Effector memory CD4-positive, alpha-beta T cell (primary cell): ENCODE measurements around the gene FAM185A.

Experiments used
- DNase-seq, 3 donors: peaks; one replicate each; pipeline ENCODE4 v3.0.0-alpha.2; 2020
- H3K27ac ChIP-seq: 2 replicates; pipeline ENCODE4 v1.7.0; 2013; ENCODE audit warnings: mild to moderate bottlenecking, low read length, moderate library complexity; ENCODE audit not compliant: insufficient read depth, poor library complexity, severe bottlenecking
- H3K27me3 ChIP-seq: replicated peaks from 2 replicates; pipeline ENCODE4 v1.7.0; 2013; ENCODE audit warnings: mild to moderate bottlenecking, low read length; ENCODE audit not compliant: insufficient read depth, control insufficient read depth, poor library complexity, severe bottlenecking
- H3K36me3 ChIP-seq: 2 replicates; pipeline ENCODE4 v1.7.0; 2013; ENCODE audit warnings: mild to moderate bottlenecking, low read length, moderate library complexity; ENCODE audit not compliant: control insufficient read depth, insufficient read depth
- H3K4me1 ChIP-seq: 2 replicates; pipeline ENCODE4 v1.7.0; 2013; ENCODE audit warnings: low read length, mild to moderate bottlenecking; ENCODE audit not compliant: control insufficient read depth, insufficient read depth, poor library complexity, severe bottlenecking
- H3K4me3 ChIP-seq: 2 replicates; pipeline ENCODE4 v1.7.0; 2013; ENCODE audit warnings: low read length, low read depth, mild to moderate bottlenecking; ENCODE audit not compliant: insufficient read depth, poor library complexity, severe bottlenecking
- H3K9me3 ChIP-seq: 2 replicates; pipeline ENCODE4 v1.7.0; 2013; ENCODE audit warnings: mild to moderate bottlenecking, low read length, moderate library complexity; ENCODE audit not compliant: control insufficient read depth

The FAM185A gene

DNA sequence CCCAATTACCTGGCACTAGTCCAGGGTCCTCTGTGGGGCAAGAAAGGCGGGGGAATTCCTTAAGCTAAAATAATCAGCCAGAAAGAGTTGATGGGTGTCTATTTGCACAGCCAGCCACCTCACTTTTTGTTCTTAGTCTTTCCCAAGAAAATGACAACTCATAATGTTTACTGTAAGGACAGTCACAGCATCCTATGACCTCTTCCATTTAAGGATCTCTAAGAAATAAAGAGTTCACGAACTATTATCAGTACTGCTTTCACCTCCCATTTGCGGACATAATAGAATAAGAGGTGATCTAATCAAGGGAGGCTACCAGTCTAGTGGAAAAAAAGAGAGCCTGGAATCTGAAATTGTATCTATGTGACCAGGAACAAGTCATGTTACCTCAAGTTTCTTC, 91.6 kb downstream of the FAM185A start:
- no peak overlapping the region for H3K4me3 ChIP-seq
- no peaks in the 10 kb centered on the region for H3K9me3 ChIP-seq
- no peaks in the 10 kb centered on the region for H3K4me1 ChIP-seq
- no peak for DNase-seq
- no peaks in the 10 kb centered on the region for H3K27me3 ChIP-seq
- H3K27ac ChIP-seq: no peak overlapping the region
- H3K36me3 ChIP-seq: no peaks in the 10 kb centered on the region

DNA sequence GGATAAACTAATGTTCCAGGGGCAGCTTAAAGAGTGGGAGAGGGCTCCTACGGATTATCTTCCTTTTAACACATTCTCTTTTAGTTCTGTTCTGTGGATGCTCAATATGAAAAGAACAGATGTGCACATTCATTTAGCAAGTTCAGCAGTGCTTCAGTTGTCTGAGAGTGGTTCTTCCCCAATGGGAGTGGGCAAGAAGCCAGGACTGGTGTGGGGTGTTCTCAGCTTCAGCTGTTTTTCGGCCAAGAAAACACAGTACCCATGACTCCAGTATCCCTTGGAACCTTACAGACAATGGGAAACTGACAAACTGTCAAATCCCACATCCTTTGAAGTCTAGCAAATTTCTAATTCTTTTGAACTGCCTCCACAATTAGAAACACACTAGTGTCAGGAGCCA, 92.5 kb downstream of the FAM185A start:
- H3K27me3 ChIP-seq: no peaks in the 10 kb centered on the region
- H3K4me1 ChIP-seq: no peaks in the 10 kb centered on the region
- H3K36me3 ChIP-seq: no peaks in the 10 kb centered on the region
- no peak overlapping the region for H3K4me3 ChIP-seq
- H3K27ac ChIP-seq: no peak overlapping the region
- H3K9me3 ChIP-seq: no peaks in the 10 kb centered on the region
- no peak for DNase-seq

DNA sequence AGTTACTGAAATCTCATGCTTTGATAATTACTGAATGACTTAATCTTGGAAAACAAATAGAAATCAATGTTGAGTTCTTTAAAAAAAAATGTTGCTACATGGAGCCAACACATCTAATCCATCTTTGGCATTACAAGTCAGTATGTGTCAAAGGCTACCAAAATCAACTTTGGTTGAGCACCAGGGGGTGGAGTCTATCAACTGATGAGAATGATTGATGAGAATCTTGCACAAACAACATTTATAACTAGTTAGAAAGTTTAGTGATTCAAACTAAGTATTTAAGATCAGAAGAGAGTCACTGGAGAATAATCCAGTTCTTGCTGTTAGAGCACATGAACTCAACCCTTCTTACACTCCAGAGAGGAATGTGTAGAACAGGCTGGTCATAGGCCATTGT, 93.5 kb downstream of the FAM185A start:
- no peak for DNase-seq
- no peaks in the 10 kb centered on the region for H3K27me3 ChIP-seq
- H3K36me3 ChIP-seq: no peaks in the 10 kb centered on the region
- H3K4me3 ChIP-seq: no peak overlapping the region
- no peaks in the 10 kb centered on the region for H3K4me1 ChIP-seq
- H3K27ac ChIP-seq: no peak overlapping the region
- H3K9me3 ChIP-seq: no peaks in the 10 kb centered on the region

DNA sequence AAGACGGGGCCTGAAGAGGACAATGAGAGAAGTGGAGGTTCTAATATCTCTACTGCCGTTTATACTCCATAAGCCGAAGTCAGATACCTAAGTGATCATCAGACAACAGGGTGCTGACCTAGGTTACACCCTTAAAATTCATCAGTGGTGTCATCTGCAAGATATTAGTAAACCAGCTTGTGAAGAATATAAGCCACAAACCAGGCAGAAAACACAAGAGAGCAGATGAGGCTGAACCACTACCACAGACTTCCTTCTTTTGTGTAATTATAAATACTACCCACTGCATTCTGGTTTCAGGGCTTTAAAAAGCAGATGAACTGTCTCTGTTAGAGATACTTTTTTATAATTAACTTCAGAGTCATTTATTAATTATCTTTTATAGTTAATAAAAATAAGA, 95.1 kb downstream of the FAM185A start:
- no peaks in the 10 kb centered on the region for H3K36me3 ChIP-seq
- no peak overlapping the region for H3K4me3 ChIP-seq
- H3K27ac ChIP-seq: no peak overlapping the region

DNA sequence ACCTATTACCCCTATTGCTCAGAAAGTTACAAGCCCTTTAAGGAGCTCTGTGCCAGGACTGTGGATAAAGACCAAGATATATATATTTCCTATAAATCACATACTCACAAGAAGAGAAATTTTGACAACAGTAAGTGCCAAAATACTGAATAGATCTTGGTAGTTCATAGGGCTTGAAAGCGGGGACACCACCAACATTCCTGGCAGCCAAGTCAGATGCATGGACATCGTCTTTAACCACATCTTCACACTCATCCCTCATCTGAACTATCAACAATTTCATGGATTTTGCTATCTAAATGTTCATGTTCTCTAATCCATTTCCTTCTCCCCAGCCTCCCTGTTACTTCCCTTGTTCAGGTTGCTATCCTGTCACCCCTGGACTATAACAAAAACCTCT, 96.5 kb downstream of the FAM185A start:
- Histone ChIP-seq H3K9me3 (no peaks in the 10 kb centered on the region), H3K36me3 (no peaks in the 10 kb centered on the region), H3K27ac (no peak overlapping the region), H3K4me1 (no peaks in the 10 kb centered on the region), H3K4me3 (no peak overlapping the region), H3K27me3 (no peaks in the 10 kb centered on the region)
- DNase-seq: no peak

More for the DNA sequence above, 95.1 kb downstream of the FAM185A start:
- Histone ChIP-seq H3K27me3 (no peaks in the 10 kb centered on the region), H3K9me3 (no peaks in the 10 kb centered on the region), H3K4me1 (no peaks in the 10 kb centered on the region)
- DNase-seq: no peak

DNA sequence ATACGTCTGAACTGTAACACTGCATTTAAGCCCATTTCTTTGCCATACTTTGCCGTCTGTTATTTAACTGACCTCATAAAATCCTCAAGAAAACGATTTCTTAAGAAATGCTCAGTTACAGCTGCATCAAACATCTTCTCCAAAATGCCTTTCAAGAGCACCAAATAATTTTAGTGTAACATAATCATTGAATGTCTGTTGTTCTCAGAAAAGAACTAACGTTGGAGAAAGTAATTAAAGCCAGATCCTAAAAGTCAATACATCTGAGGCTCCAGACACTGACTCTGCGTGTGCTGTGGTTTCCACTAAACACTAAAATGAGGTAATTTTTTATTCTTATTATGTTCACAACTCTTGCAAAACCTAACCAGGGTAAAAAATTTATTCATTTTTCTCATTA, 100.3 kb downstream of the FAM185A start:
- no peaks in the 10 kb centered on the region for H3K4me1 ChIP-seq
- no peaks in the 10 kb centered on the region for H3K36me3 ChIP-seq
- H3K27me3 ChIP-seq: no peaks in the 10 kb centered on the region
- DNase-seq: no peak
- no peaks in the 10 kb centered on the region for H3K9me3 ChIP-seq
- H3K27ac ChIP-seq: no peak overlapping the region
- H3K4me3 ChIP-seq: no peak overlapping the region

DNA sequence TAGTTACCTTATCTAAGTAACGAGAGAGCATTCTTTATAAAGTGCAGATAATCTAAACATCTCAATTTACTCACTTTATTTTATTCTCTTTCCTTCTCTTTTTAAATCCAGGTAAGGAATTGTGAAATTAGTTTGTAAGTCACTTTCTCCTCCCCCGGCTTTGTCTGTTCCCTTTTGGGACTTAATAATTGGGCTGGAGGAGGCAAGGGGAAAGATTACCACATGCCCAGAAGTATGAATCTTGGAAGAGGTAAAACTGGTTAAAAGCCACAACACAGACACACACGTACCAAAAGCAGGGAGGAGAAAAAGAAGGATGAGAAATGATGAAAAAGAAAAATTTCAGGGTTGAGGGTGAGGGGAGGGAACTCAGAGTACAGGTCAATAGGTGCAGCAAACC, 100.7 kb downstream of the FAM185A start:
- H3K9me3 ChIP-seq: no peaks in the 10 kb centered on the region
- H3K36me3 ChIP-seq: no peaks in the 10 kb centered on the region
- no peak for DNase-seq
- H3K27ac ChIP-seq: no peak overlapping the region
- H3K27me3 ChIP-seq: no peaks in the 10 kb centered on the region
- no peak overlapping the region for H3K4me3 ChIP-seq
- no peaks in the 10 kb centered on the region for H3K4me1 ChIP-seq

DNA sequence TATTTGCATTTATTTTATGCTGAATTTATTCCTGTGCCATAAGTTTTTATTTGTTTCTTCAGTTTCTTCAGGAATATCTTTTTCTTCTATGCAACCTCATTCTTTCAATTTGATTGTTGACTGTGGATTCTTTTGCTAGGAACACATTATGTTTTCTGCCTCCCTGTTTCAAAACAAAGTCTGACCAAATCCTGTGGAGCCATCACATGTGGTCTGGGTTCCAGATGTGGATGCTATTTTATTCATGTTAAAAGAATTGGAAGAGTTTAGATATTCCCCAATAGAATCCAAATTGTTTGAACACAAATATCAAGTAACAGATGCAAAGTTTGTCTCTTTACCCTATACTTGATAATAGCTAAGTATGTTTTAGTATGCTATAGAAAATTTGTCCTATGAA, 107.2 kb downstream of the FAM185A start:
- no peaks in the 10 kb centered on the region for H3K9me3 ChIP-seq
- DNase-seq: no peak
- no peaks in the 10 kb centered on the region for H3K4me1 ChIP-seq
- no peak overlapping the region for H3K27ac ChIP-seq
- H3K36me3 ChIP-seq: no peaks in the 10 kb centered on the region
- no peaks in the 10 kb centered on the region for H3K27me3 ChIP-seq
- H3K4me3 ChIP-seq: no peak overlapping the region
